Smooth muscle cell (in vitro differentiated cells): Measurements from ENCODE around the gene CSPG5. TPM values are rescaled to one million over a fixed set of nuclear protein-coding genes. Genes with fewer than 3 reads are reported as not detected.

Experiments used
- DNase-seq: peaks from one replicate; lab custom pipeline; 2025; ENCODE audit not compliant: unreplicated experiment; lab: John Stamatoyannopoulos, UW
- H2AFZ ChIP-seq: fragments of 200-600 bp; sonication (generic); 2 replicates; pipeline ENCODE4 v1.6.0; 2016; ENCODE audit warnings: antibody characterized with exemption, low read depth, mild to moderate bottlenecking
- H3F3A ChIP-seq: fragments of 200-600 bp; sonication (generic); 2 replicates; pipeline ENCODE4 v1.6.0; 2017; ENCODE audit warnings: antibody characterized with exemption, low read depth
- H3K27ac ChIP-seq: fragments of 200-600 bp; sonication (generic); 2 replicates; pipeline ENCODE4 v1.5.1; 2016; ENCODE audit warnings: low read depth, mild to moderate bottlenecking
- H3K27me3 ChIP-seq: fragments of 200-600 bp; sonication (generic); 2 replicates; pipeline ENCODE4 v1.6.1; 2016; ENCODE audit warnings: low read depth, mild to moderate bottlenecking
- H3K36me3 ChIP-seq: fragments of 200-600 bp; sonication (generic); 2 replicates; pipeline ENCODE4 v1.5.1; 2016; ENCODE audit warnings: low read depth
- H3K4me1 ChIP-seq: fragments of 200-600 bp; sonication (generic); 2 replicates; pipeline ENCODE4 v1.5.1; 2016; ENCODE audit warnings: low read depth
- H3K4me2 ChIP-seq: fragments of 200-600 bp; sonication (generic); 2 replicates; pipeline ENCODE4 v1.6.0; 2016; ENCODE audit warnings: mild to moderate bottlenecking
- H3K4me3 ChIP-seq: fragments of 200-600 bp; sonication (generic); 2 replicates; pipeline ENCODE4 v1.5.1; 2016; ENCODE audit warnings: mild to moderate bottlenecking
- H3K79me2 ChIP-seq: fragments of 200-600 bp; sonication (generic); 2 replicates; pipeline ENCODE4 v1.6.0; 2016; ENCODE audit warnings: low read depth, mild to moderate bottlenecking
- H3K9ac ChIP-seq: fragments of 200-600 bp; sonication (generic); 2 replicates; pipeline ENCODE4 v1.6.0; 2016; ENCODE audit warnings: low read depth
- H3K9me3 ChIP-seq: fragments of 200-600 bp; sonication (generic); replicated peaks from 2 replicates; pipeline ENCODE4 v1.5.1; 2016; ENCODE audit warnings: low read depth
- H4K20me1 ChIP-seq: fragments of 200-600 bp; sonication (generic); 2 replicates; pipeline ENCODE4 v1.6.0; 2016; ENCODE audit warnings: low read depth
- WGBS: methylation state at CpG from one replicate; pipeline ENCODE4 v1.1.7; 2016; ENCODE audit warnings: low lambda C conversion rate; 5-methylcytosine and 5-hydroxymethylcytosine counted together
- polyA plus RNA-seq: library from polyadenylated mRNA; unstranded; fragments of >200 nt; fragmentation: Nextera tagmentation; extraction: Ambion mirVana; gene quantifications from 2 replicates; pipeline ENCODE4 v1.2.1, GENCODE V29; 2016
- total RNA-seq: library from RNA; depleted of rRNA; stranded (reverse); fragments of >200 nt; gene quantifications from 2 replicates; pipeline ENCODE4 v1.2.3, GENCODE V29; 2014
- TF ChIP-seq, protein P1 (sequence below): fragments of 200-600 bp; sonication (generic); IDR thresholded peaks from 2 replicates; pipeline ENCODE4 v1.5.1; 2017; ENCODE audit warnings: borderline replicate concordance, mild to moderate bottlenecking, antibody characterized with exemption; ENCODE audit not compliant: insufficient read depth, poor library complexity, severe bottlenecking

Gene CSPG5
- total and polyA plus RNA-seq, 2 experiments from 2014 or later: 0.35 to 1.3 TPM

DNA sequence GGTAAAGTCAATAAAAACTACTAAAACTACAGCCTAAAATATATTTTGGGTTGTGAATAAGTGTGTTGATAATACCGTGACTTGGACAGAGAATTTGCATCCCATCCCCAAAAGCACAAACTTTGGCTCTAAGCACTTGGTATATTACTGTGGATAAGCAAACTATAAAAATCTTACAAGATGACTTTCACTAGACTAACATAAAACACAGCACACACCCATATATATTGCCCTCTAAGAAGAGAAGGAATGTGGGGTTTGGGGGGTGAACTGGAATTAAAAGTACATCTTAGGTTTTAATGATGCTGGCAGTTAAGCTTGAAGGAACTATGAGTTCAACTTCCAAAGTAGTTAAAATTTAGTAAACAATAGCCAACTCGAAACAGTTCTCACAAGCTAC is 28.7 kb upstream of the CSPG5 start:
- WGBS: 91% methylated on average over 2 of the region's 2 CpGs
- TF ChIP-seq, protein P1, sequence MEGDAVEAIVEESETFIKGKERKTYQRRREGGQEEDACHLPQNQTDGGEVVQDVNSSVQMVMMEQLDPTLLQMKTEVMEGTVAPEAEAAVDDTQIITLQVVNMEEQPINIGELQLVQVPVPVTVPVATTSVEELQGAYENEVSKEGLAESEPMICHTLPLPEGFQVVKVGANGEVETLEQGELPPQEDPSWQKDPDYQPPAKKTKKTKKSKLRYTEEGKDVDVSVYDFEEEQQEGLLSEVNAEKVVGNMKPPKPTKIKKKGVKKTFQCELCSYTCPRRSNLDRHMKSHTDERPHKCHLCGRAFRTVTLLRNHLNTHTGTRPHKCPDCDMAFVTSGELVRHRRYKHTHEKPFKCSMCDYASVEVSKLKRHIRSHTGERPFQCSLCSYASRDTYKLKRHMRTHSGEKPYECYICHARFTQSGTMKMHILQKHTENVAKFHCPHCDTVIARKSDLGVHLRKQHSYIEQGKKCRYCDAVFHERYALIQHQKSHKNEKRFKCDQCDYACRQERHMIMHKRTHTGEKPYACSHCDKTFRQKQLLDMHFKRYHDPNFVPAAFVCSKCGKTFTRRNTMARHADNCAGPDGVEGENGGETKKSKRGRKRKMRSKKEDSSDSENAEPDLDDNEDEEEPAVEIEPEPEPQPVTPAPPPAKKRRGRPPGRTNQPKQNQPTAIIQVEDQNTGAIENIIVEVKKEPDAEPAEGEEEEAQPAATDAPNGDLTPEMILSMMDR: no peak
- peaks cover 27% of the 10 kb centered on the region for H4K20me1 ChIP-seq

DNA sequence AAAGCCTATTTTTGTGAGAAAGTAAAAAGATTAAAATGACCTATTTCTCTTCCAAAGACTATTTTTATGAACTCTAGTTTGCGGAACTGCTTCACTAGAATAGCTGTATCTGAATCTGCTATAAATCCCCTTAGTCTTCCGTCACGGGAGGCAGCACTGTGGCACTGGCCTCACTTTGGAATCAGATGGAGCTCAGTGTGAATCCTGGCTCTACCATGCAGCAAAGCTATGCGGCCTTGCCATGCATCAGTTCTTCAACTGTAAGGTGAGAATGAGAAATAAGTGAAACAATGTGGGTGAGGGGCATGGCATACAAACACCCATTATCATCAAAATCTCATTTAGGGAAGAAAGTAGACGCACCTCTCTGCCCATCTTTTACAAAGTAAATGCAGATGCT is 27.5 kb upstream of the CSPG5 start:
- Histone ChIP-seq H3K4me3 (no peak overlapping the region), H3K9me3 (no peaks in the 10 kb centered on the region), H3K79me2 (peaks cover 8% of the 10 kb centered on the region), H3K4me1 (no peaks in the 10 kb centered on the region), H3K27ac (peak overlapping the region; percentile 87), H3K9ac (peak overlapping the region; percentile 14), H4K20me1 (peaks cover 27% of the 10 kb centered on the region), H3K36me3 (peaks cover 12% of the 10 kb centered on the region), H3K4me2 (peak overlapping the region; percentile 25), H3K27me3 (no peaks in the 10 kb centered on the region), H2AFZ (no peak overlapping the region), H3F3A (peaks cover 10% of the 10 kb centered on the region)
- WGBS: 85% methylated on average over 5 of the region's 5 CpGs
- no peak for DNase-seq
- TF ChIP-seq, protein P1: no peak

More for the DNA sequence above, 28.7 kb upstream of the CSPG5 start:
- Histone ChIP-seq H3F3A (peaks cover 11% of the 10 kb centered on the region), H3K4me1 (peaks cover 7% of the 10 kb centered on the region), H3K4me3 (no peak overlapping the region), H2AFZ (no peak overlapping the region), H3K9ac (no peak overlapping the region), H3K9me3 (no peaks in the 10 kb centered on the region), H3K27ac (no peak overlapping the region), H3K4me2 (no peak overlapping the region), H3K36me3 (peaks cover 12% of the 10 kb centered on the region), H3K79me2 (peaks cover 8% of the 10 kb centered on the region), H3K27me3 (no peaks in the 10 kb centered on the region)
- no peak for DNase-seq

DNA sequence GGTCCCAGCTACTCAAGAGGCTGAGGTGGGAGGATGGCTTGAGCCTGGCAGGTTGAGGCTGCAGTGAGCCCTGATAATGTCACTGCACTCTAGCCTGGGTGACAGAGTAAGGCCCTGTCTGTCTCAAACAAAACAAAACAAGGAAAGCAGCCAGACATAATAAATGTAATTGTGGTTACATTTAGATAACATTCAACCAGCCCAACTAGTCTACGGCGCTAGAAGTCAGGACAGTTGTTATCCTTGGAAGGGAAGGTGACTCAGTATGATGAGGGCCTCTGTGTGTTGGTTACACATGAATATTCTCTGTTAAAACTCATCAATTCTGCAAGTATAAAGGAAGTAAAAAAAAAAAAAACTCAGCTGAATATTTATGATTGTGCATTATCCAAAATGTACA is 27.0 kb upstream of the CSPG5 start:
- Histone ChIP-seq H3K4me1 (no peaks in the 10 kb centered on the region), H3K27me3 (no peaks in the 10 kb centered on the region), H3K36me3 (peaks cover 12% of the 10 kb centered on the region), H3K4me2 (peak overlapping the region; percentile 25), H3K27ac (peak overlapping the region; percentile 87), H3F3A (peaks cover 10% of the 10 kb centered on the region), H3K9me3 (no peaks in the 10 kb centered on the region), H3K9ac (peak overlapping the region; percentile 22), H3K79me2 (peaks cover 8% of the 10 kb centered on the region), H3K4me3 (no peak overlapping the region), H4K20me1 (peaks cover 27% of the 10 kb centered on the region), H2AFZ (no peak overlapping the region)
- TF ChIP-seq, protein P1: no peak
- whole genome bisulfite sequencing: 14% methylated on average over 2 of the region's 2 CpGs
- DNase-seq: no peak

DNA sequence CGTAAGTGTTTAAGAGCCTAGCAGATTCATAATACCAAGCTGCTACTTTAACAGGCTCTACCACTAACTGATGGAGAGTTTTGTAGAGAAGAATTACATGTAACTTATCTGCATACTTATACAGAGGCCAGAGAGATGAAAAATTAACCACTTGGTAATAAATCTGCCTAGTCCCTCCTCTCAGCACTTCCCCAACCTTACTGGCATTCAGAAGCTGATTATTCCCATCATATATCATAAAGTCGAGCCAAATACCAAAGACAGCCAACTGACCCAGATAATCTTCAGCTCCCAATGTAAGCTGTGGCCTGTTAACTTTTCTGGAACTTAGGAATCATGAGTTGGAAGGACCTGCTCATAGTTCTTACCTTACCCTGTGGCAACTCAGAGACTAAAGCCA is 25.5 kb upstream of the CSPG5 start:
- WGBS: 92% methylated on average over 2 of the region's 2 CpGs
- peaks cover 8% of the 10 kb centered on the region for H3K36me3 ChIP-seq

More for the DNA sequence above, 25.5 kb upstream of the CSPG5 start:
- H2AFZ ChIP-seq: no peak overlapping the region
- H3K4me2 ChIP-seq: no peak overlapping the region
- TF ChIP-seq, protein P1: no peak
- no peak overlapping the region for H3K9ac ChIP-seq
- no peaks in the 10 kb centered on the region for H3K4me1 ChIP-seq
- peaks cover 36% of the 10 kb centered on the region for H4K20me1 ChIP-seq
- no peak overlapping the region for H3K27ac ChIP-seq
- no peaks in the 10 kb centered on the region for H3K9me3 ChIP-seq
- H3K4me3 ChIP-seq: no peak overlapping the region
- H3F3A ChIP-seq: peaks cover 10% of the 10 kb centered on the region
- H3K79me2 ChIP-seq: peaks cover 8% of the 10 kb centered on the region
- no peak for DNase-seq
- H3K27me3 ChIP-seq: no peaks in the 10 kb centered on the region
